GM19372 (cell line): ENCODE results near the gene NR3C1.

Source experiments
- ATAC-seq: cut with Tn5 transposase; IDR thresholded peaks from one replicate; pipeline ENCODE4 v1.9.1; 2021; ENCODE audit warnings: mild to moderate bottlenecking, low read depth, moderate library complexity; ENCODE audit not compliant: unreplicated experiment

Gene NR3C1

DNA sequence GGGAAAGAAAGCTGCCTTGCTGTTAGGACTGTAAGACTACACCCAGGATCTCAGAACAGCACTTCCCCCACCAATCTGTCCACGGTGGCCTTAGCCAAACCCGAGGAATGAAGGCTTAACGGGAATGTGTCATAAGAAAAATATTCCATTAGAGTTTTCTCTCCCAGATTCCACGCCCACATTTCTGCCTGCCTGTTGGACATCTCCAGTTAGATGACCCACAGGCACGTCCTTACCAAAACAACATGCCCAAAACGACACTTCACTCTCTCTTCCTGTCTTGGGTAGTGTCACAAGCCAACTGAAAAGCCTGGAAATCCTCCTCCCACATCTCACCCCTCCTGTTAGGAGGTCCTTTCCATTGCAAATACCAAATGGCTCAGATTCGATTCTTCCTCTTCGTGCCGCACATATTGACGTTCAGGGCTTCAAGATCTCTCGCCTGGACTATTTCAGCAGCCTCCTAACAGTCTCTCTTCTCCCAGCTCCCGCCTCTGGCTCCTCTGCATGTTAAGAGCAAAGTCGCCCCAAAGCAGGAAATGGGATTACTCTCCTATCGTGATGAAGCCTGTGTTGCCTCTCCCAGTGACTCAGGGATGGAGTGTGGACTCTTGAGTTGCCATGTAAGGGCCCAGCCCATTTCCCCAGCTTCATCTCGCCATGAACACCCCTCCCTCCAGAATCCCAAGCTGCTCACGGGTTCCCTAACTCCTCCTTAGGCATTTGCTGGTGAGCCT is 159.3 kb downstream of the NR3C1 start:
- ATAC-seq, result no peak

GRCh38 chr5:143243103-143243502 is 160.4 kb downstream of the NR3C1 start:
- no peak for ATAC-seq

- no peak for ATAC-seq
Observed at GRCh38 chr5:143241892-143242291, 161.6 kb downstream of the NR3C1 start.

- no peak for ATAC-seq
Observed at GRCh38 chr5:143239882-143240518, 163.5 kb downstream of the NR3C1 start.

DNA sequence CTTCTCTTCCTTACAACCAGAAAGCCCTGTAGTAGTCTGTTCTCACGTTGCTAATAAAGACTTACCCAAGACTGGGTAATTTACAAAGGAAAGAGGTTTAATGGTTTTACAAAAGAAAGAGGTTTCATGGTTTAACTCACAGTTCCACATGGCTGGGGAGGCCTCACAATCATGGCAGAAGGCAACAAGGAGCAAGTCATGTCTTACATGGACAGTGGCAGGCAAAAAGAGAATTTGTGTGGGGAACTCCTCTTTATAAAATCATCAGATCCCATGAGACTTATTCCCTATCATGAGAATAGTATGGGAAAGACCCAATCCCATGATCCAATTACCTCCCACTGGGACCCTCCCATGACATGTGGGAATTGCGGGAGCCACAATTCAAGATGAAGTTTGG is 164.9 kb downstream of the NR3C1 start:
- ATAC-seq, result no peak

DNA sequence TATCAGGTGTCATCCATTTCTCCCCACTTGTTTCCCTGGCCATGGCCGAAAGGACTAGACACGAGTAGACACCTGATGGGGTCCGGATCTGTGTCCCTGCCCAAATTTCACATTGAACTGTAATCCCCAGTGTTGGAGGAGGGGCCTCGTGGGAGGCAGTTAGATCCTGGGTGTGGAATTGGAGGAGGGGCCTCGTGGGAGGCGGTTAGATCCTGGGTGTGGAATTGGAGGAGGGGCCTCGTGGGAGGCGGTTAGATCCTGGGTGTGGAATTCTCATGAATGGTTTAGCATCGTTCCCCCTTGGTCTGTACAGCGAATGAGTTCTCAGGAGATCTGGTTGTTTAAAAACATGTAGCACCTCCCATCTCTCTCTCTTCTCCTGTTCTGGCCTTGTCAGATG is 165.8 kb downstream of the NR3C1 start:
- no peak for ATAC-seq

GRCh38 chr5:143236682-143237081 is 166.8 kb downstream of the NR3C1 start:
- no peak for ATAC-seq

DNA sequence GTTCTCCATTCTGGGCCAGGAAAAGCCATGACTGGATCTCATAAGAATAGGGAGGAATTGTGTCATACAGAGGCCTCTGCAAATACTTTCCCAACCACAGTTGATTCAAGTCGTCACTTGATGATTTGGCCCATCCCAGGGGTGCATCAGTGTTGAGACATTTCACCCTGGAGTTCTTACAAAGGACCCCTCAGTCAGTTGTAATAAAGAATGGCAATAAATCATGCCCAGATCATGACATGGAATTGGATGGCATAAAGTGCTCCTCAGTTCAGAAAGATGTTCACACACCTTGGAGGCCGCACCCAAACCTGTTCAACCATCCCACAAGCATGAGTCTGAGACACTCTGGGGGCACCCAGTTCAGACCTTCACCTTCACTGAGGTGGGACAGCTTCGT is 168.1 kb downstream of the NR3C1 start:
- ATAC-seq, result no peak

- no peak for ATAC-seq
Observed at GRCh38 chr5:143234162-143234842, 169.2 kb downstream of the NR3C1 start.

GRCh38 chr5:143233031-143233430 is 170.5 kb downstream of the NR3C1 start:
- no peak for ATAC-seq

DNA sequence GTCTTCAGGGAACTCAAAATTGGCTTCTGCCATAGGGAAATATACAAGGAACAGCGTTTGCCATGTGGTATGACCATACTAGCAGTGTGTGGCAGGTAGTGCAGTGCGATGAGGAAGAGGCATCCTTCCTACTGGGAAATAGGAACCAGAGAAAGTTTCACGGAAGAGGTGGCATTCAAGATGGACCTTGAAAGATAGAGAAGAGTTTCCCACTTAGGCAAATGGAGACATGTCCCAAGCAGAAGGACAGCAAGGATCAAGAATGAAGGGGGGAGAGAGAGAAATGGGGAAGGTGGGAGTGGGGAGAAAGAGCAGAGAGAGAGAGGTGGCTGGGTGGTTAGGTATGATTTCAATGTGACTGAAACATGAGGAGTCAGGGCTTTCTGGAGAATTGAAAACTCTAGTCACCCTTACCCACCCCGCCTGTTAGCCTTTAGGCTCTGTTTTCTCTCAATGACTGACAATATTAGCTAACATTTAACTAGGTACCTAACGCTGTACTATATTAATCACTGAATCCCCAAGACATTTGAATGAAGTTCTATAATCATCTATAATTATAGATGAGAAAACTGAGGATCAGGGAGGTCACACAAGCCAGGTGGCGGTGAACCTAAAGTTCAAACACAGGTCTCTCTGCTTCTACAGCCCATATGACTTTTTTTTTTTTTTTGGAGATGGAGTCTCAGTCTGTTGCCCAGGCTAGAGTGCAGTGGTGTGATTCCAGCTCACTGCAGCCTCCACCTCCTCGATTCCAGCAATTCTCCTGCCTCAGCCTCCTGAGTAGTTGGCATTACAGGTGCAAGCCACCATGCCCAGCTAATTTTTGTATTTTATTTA is 171.3 kb downstream of the NR3C1 start:
- peak; percentile 29 for ATAC-seq

- no peak for ATAC-seq
Observed at GRCh38 chr5:143231416-143231815, 172.1 kb downstream of the NR3C1 start.

- ATAC-seq, result peak; percentile 12
Observed at GRCh38 chr5:143230676-143230996, 172.8 kb downstream of the NR3C1 start.

GRCh38 chr5:143229896-143230675 is 173.4 kb downstream of the NR3C1 start:
- ATAC-seq, result peak; percentile 82

DNA sequence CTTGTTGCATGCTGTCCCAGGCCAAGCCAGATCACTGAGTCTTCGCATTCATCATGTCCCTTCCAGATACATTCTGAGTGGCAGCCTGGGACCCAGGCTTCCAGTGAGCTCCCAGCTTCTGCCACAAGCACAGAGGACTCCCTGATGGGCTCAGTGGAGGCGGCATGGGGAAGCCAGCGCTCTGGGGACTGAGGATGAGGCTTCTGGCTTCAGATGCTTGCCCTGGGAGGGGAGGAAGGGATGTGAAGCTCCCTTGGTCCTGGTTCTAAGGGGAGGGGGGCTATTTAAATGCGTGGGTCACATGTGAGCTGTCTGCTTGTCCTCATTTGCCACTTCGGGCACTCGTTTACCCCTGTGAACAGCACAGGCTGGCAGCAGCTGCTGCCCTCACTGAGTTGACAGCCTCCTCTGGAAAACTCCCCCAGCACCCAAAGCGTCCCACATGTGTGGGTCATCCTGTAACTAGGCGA is 174.0 kb downstream of the NR3C1 start:
- ATAC-seq, result peak; percentile 21

DNA sequence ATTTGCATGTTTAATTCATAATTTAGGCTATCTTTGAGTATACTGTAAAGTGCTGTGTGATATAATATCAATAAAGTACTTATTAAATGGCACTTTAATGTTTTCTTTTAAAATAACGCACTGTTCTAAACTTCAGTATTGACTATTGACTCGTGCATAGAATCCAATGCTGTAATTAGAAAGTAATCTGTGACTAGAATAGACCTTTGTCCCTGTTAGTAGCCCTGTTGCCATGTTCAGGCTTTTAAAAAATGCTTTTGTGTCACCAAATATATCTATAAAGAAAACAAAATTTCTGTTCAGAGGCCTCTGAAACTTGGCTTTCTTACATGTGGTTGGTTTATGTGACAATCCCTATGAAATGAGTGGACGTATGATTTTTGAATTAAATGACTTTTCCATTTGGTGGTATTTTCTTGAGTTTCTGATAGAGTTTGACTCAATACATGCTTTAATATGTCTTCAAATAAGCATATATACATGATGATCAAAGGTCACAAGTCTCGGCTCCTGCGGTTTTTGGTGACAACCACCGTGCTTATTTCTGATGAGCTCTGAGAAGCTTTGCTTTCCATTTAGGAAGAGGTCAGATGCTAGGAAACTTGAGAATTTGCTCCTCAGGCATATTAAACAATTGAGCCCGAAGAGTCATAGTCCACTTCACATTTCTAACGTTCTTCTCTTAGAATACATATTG is 174.7 kb downstream of the NR3C1 start:
- ATAC-seq, result no peak
